ENCODE data around the gene IL21.

Gene IL21

DNA sequence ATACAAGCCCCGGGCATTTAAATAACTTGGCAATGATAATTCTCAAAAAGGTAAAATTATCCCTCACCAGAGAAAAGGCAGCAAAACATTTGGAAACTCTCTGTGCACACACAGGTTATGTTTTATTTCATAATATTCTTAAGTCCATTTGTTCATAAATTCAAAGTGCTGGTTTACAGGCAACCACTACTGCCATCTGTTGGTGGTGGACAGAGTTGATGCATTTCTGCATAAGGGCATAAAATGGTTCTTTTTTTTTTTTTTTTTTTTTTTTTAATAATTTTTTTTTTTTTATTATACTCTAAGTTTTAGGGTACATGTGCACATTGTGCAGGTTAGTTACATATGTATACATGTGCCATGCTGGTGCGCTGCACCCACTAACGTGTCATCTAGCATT lies 31.5 kb upstream of the IL21 start:
- TF ChIP-seq, protein P1, sequence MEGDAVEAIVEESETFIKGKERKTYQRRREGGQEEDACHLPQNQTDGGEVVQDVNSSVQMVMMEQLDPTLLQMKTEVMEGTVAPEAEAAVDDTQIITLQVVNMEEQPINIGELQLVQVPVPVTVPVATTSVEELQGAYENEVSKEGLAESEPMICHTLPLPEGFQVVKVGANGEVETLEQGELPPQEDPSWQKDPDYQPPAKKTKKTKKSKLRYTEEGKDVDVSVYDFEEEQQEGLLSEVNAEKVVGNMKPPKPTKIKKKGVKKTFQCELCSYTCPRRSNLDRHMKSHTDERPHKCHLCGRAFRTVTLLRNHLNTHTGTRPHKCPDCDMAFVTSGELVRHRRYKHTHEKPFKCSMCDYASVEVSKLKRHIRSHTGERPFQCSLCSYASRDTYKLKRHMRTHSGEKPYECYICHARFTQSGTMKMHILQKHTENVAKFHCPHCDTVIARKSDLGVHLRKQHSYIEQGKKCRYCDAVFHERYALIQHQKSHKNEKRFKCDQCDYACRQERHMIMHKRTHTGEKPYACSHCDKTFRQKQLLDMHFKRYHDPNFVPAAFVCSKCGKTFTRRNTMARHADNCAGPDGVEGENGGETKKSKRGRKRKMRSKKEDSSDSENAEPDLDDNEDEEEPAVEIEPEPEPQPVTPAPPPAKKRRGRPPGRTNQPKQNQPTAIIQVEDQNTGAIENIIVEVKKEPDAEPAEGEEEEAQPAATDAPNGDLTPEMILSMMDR (IDR thresholded peaks at IDR 0.05; ENCODE audit: low read depth, low read length, missing control alignments): peak; percentile 61
- DNase-seq (ENCODE audit: low read depth): no peak

GRCh38 chr4:122650148-122650547 lies 29.3 kb upstream of the IL21 start:
- DNase-seq (ENCODE audit: low read depth): no peak
- H3K4me3 ChIP-seq (ENCODE audit: low read depth, low read length): no peak overlapping the region
- TF ChIP-seq, protein P1 (IDR thresholded peaks at IDR 0.05; ENCODE audit: low read depth, low read length, missing control alignments): no peak

More for the DNA sequence above, 31.5 kb upstream of the IL21 start:
- no peak overlapping the region for H3K4me3 ChIP-seq (ENCODE audit: low read depth, low read length)

- TF ChIP-seq, protein P1 (IDR thresholded peaks at IDR 0.05; ENCODE audit: low read depth, low read length, missing control alignments): no peak
- no peak for DNase-seq (ENCODE audit: low read depth)
- H3K4me3 ChIP-seq (ENCODE audit: low read depth, low read length): no peak overlapping the region
Observed at GRCh38 chr4:122647656-122648055, 26.8 kb upstream of the IL21 start.

DNA sequence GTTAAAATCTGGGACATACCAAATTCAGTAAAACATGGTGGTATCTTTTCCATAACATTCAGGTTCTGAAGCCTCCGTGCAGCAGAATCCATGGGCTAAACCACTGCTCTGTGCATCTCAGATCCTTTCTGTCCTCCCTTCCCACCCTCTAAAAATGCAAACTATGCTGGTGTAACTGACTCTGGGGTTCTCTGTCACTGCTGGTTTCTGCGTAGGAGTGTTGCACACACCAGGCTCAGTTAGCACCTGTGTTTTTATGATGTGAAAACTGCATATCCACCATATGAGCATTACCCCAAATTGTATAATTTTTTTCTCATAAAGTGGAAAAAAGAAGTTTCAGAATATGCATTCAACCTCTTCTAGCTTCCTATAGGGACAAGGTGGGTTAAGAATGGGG lies 22.4 kb upstream of the IL21 start:
- TF ChIP-seq, protein P1 (IDR thresholded peaks at IDR 0.05; ENCODE audit: low read depth, low read length, missing control alignments): no peak
- DNase-seq (ENCODE audit: low read depth): no peak
- no peak overlapping the region for H3K4me3 ChIP-seq (ENCODE audit: low read depth, low read length)

- H3K4me3 ChIP-seq (ENCODE audit: low read depth, low read length): no peak overlapping the region
Observed at GRCh38 chr4:122639181-122639580, 18.3 kb upstream of the IL21 start.

DNA sequence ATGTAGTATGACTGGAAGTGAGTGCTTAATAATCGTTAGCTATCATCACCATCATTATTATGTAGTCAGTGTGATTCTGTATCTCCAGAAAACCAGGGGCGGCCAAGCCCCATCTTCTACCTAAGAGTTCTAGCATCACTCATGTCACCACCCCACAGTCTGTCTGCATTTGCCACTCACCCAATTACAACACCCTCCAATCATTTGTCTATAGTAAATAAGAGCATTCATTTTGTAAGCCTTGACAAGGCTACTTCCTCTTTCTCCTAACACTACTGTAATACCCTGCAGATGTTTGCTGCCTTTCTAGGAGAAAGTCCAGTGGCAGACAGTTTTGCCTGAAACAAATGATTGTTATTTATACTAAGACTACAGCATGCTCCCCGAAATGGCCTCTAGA lies 15.8 kb upstream of the IL21 start:
- TF ChIP-seq, protein P1 (IDR thresholded peaks at IDR 0.05; ENCODE audit: low read depth, low read length, missing control alignments): no peak
- H3K4me3 ChIP-seq (ENCODE audit: low read depth, low read length): no peak overlapping the region
- DNase-seq (ENCODE audit: low read depth): peak; percentile 29

More at GRCh38 chr4:122639181-122639580, 18.3 kb upstream of the IL21 start:
- no peak for DNase-seq (ENCODE audit: low read depth)
- TF ChIP-seq, protein P1 (IDR thresholded peaks at IDR 0.05; ENCODE audit: low read depth, low read length, missing control alignments): no peak

DNA sequence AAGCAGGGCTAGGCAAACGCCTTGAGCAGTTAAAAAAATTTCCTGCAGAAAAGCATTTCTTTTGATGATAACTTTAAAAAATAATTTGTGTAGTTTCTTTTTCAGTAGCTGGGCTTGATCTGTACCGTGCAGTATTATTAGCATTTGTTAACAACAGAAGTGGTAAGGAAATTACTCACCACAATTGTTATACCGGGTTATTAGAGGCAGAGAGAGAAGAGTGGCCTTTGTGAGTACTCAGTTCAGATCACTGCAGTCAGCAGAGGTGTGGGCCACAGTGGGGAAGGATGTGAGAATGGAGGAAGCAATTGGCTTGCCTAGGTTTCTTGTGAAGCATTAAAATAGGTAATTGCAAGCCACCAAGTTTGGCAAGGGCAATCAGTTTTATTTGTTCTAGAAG lies 14.3 kb upstream of the IL21 start:
- peak; percentile 30 for DNase-seq (ENCODE audit: low read depth)
- no peak overlapping the region for H3K4me3 ChIP-seq (ENCODE audit: low read depth, low read length)
- TF ChIP-seq, protein P1 (IDR thresholded peaks at IDR 0.05; ENCODE audit: low read depth, low read length, missing control alignments): no peak
